GM19023 (cell line): ENCODE measurements around the gene KRTAP10-3.

Experiments used
- ATAC-seq: cut with Tn5 transposase; IDR thresholded peaks from one replicate; pipeline ENCODE4 v1.9.1; 2021; ENCODE audit warnings: mild to moderate bottlenecking, moderate library complexity; ENCODE audit not compliant: unreplicated experiment

Gene KRTAP10-3

DNA sequence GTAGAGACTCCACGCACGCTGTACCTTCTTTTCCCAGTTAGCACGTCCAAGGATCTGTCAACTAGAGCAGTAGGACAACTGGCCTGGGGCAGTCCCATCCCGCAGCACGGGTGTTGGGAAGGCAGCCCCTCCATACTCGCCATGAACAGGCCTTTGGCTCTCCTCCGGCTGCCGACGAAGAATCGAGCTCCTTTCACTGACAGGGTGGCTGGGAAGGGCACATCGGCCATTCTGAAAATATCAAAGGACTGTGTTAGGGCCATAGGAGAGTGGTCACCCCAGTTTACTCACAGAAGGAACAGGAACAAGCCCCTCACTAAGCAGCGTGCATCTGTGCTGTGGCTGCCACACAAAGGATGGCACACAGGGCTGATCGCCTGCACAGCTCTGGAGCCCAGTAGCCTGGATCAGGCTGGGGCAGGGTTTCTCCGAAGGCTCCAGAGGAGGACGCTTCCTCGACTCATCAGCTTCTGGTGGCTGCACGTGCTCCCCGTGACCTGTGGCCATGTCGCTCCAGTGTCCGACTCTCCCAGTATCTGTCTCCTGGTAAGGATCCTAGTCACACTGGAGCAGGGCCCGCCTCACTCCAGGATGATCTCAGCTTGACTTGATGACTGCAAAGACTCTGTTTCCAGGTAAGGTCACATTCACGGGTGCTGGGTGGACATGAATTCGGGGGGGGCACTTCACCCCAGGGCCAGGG lies 27.5 kb downstream of the KRTAP10-3 start:
- no peak for ATAC-seq

DNA sequence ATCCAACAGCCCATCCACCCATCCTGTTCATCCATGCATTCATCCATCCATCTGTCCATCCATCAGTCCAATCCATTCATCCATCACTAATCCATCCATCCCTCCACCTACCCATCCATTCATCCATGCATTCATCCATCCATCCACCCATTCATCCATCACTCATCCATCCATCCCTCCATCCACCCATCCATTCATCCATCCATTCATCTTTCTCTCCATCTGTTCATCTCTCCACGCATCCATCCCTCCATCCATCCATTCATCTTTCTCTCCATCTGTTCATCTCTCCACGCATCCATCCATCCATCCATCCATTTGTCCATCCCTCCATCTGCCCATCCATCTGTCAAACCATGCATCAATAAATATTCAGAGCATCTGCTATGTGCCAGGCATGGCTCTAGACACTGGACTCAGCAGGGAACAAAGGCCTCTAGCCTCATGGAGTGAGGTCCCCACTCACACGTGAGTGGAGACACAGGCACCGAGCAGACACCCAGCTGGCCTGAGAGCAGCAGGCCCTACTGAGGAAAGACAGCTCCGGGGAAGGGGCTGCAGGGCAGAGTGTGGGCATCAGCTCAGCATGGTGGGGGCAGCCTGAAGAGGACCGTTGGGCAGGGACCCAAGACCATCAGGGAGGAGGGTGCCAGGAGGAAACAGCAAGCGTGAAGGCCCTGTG lies 28.2 kb downstream of the KRTAP10-3 start:
- ATAC-seq = no peak

DNA sequence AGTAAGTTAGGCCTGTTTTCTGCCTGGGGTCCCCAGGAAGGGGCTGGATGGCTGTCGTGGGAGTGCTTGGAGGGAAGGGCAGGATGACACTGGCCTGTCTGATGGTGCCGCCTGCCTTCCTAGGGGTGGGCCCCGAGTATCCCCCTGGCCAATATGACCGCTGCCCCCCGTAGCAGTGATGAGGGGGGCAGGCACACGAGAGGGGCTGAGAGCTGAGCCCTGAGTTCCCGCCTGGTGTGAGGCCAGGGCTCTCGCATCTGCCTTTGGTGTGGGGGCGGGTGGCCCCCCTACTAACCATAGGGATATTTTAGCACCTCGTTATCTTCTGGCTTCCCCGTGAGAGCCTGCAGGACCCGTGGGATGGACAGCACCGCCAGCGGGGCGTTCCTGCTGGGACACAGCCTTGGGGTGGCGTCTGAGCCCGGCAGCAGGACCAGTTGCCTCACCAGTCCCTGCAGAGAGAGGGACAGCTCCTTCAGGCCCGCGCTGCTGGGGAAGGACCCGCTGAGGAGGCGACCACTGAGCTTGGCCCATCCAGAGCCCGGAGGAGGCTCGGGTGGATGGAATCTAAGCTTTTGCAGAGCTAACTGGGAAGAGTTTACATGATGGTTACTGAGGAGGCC lies 29.0 kb downstream of the KRTAP10-3 start:
- no peak for ATAC-seq

DNA sequence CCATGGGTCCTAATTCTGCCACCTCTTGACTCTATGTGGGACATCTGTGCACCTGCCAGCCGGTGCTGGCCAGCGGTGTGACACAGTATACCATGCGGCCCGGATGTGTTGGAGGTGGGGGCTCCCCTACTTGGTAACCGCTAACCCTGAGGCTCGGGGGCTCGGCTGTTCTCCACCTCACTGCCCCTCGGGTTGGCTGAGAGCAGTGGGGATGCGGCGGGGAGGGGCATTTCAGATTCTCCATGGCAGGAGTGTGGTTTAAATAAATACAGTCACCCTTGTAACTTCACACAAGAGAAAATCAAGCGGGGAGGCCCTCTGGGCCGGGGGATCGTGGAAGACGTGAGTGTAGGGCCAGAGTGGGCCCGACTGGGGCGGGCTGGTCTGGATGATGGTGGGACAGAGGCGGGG lies 29.6 kb downstream of the KRTAP10-3 start:
- no peak for ATAC-seq

DNA sequence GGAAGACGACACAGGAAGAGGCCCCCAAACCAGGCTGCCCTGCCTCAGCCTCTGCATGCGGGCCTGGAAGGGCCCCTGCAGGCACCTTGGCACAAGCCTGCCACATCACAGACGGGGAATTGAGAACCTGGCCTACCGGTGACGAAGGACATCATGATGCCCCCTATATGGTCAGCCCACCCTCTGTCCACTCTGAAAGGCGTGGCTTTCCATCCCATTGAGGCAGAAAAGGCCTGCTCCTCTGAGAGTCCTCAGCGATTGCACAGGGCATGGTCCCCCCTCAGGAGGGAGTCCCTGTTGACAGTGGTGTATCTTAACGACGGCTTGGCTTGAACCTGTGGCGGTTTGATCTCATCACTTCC lies 30.0 kb downstream of the KRTAP10-3 start:
- no peak for ATAC-seq

DNA sequence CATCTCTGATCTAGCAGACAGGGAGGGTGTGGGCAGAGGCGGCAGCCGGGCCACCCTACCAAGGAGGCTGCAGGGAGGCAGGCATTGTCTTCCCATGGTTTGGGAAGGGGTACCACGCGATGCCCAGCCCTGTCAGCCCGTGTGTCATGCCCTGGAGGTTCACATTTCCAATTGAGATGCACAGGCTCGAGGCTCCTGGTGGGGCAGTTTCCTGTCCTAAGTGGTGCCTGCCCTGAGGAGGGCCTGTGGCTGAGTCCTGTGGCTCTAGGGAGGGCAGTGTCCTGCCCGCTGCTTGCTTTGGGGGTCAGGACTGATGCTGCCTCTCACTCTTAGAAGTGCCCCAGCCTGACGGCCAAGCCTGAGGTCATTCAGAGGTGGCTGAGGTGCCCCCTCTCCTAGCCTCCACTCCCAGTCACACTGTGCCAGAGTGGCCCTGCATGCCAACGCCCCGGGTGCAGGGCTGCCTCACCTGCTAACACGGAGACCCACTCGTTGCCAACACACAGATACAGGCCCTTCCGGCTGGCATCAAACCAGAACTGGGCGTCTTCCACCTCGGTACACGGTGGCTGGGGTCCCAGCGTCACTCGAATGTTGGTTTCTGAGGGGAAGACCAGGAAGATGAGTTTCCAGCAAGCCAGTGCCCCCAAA lies 30.5 kb downstream of the KRTAP10-3 start:
- ATAC-seq = no peak

DNA sequence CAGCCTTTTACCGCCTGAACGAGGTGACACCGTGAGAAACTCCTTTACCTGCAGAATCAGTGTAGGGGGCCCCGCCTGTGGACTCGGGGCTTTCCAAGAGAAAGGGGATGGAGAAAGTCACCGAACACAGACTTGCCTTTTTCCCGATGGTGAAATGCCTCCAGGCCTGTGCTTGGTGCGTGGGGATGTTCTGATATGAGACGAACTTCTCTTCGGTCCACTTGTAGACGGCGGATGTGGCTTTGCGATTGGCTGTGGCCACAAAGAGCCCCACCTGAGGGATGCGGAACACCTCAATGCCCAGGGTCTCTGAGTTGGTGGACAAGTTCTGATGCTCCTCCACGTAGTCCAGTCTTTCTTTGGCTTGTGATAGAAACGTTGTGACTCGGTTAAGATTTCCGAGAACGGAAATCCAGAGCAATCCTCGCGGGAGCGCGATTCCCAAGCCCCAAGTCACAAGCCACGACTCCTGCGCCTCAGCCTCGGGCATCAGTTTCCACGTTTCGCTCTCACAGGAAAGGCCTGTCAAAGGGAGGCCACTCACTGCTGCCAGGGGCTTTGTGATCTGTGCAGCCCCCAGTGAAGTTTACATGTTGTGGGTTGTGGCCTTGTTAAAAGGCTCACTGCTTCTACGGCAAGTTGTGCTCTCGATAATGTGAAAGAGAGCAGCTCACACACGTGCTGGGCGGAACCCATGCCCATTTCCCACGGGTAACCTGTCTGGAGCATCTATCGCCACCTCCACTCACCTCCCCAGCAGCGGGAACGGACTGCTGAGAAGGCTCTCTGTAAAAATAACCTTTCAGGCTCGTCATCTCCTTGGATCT lies 31.2 kb downstream of the KRTAP10-3 start:
- ATAC-seq = no peak

DNA sequence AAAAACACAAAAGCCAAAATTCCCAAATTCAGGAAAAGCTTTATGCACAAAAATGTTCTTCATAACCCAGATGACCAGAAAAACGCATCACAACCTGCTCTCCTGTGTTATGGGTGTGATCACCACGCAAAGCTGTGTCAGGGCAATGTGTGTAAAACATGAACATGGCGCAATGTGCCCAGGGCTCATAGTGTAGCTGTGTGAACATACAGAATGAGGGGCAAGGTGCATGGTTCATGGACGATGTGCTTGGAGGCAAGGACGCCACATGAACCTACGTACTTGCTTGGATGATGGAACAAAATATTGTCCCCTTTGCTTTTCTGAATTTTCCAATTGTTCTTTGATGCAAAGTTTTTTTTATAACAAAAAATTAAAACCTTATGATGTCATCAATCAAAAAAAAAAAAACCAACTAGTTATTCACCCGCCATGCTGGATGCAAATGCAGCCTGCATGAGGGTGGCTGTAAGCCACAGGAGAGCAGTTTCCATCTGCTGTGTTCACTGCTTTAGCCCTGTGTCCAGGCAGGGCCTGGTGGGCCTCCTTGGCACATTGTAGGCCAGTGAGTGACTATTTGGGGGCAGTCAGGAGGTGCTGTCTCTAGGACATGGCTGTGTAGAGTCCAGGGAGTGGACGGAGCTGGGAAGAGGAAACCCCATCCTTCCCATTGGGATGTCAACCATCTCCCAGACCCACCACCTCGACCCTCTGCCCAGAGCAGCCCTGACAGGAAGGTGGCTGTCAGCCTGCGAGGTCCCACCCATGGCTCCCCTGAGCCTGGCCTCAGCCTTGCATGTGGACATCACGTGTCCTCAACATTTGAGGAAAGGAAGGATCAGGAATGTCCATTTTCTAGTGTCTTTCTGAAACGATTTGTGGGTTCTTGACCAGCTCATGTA lies 32.2 kb downstream of the KRTAP10-3 start:
- no peak for ATAC-seq

DNA sequence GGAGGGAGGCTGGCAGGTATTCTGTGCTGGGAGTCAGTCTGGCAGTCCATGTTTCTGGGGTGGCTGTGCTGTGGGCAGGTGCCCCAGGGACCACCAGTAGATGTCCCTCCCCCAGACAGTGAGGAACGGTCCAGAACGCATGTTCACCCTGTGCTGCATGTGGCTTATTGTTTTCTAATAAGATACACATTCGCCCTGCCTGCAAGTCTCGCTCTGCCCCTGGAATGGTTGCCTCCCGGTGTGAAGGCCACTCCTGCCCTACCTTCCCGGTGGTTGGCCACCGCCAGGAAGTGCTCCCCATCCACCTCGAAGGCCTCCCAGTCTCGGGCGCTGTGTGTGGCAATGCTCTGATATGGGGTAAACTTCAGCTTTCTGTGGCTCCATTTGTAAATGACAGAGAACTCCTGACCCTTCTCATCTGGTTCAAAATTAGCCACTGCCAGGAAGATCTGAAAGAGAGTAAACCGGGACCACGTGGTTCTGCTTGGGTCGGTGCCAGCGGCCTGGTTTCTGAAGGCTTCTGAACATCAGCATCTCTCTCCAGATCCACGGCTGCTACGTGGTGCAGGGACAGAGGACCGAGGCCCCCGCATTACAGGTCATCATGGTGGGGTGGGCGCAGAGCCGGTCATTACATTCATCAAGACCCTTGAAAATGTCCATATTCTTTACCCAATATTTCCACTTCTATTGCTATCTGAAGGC lies 33.1 kb downstream of the KRTAP10-3 start:
- ATAC-seq = no peak

DNA sequence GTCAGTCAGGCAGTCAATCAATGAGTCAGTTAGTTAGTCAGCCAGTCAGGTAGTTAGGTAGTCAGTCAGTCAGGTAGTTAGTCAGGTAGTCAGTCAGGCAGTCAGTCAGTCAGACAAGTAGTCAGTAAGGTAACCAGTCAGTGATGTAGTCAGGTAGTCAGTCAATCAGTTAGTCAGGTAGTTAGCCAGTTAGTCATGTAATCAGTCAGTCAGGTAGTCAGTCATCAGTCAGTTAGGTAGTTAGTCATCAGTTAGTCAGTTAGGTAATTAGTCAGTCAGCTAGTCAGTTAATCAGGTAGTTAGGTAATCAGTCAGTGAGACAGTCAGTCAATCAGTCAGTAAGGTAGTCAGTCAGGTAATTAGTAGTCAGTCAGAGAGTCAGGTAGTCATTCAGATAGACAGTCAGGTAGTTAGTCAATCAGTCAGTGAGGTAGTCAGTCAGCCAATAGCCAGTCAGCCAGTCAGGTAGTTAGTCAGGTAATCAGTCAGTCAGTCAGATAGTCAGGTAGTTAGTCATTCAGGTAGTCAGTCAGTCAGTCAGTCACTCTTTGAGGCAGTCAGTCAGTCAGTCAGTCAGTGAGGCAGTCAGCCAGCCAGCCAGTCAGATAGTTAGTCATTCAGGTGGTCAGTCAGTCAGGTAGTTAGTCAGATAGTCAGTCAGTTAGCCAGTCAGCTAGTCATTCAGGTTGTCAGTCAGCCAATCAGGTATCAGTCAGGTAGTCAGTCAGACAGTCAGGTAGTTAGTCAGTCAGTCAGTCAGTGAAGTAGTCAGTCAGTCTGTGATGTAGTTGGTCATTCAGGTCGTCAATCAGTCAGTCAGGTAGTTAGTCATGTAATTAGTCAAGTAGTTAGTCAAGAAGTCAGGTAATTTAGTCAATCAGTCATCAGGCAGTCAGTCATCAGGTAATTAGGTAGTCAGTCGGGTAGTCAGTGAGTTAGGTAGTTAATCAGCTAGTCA lies 33.9 kb downstream of the KRTAP10-3 start:
- ATAC-seq = no peak

DNA sequence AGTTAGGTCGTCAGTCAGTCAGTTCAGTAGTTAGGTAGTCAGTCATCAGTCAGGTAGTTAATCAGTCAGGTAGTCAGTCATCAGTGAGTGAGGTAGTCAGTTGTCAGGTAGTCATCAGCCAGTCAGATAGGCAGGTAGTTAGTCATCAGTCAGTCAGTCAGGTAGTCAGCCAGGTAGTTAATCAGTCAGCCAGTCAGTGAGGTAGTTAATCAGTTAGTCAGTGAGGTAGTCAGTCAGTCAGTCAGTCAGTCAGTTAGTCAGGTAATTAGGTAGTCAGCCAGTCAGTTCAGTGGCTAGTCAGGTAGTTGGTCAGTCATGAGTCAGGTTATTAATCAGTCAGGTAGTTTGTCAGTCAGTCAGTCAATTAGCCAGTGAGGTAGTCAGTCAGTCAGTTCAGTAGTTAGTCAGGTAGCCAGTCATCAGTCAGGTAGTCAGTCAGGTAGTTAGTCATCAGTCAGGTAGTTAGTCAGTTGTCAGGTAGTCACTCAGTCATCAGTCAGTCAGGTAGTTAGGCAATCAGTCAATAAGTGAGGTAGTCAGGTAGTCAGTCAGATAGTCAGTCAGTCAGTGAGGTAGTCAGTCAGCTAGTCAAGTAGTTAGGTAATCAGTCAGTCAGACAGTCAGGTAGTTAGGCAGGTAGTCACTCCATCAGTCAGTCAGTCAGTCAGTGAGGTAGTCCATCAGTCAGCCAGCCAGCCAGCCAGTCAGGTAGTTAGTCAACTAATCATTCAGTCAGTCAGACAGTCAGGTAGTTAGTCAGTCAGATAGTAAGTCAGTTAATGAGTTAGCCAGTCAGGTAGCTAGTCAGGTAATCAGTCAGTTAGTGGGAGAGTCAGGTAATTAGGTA lies 34.8 kb downstream of the KRTAP10-3 start:
- no peak for ATAC-seq

DNA sequence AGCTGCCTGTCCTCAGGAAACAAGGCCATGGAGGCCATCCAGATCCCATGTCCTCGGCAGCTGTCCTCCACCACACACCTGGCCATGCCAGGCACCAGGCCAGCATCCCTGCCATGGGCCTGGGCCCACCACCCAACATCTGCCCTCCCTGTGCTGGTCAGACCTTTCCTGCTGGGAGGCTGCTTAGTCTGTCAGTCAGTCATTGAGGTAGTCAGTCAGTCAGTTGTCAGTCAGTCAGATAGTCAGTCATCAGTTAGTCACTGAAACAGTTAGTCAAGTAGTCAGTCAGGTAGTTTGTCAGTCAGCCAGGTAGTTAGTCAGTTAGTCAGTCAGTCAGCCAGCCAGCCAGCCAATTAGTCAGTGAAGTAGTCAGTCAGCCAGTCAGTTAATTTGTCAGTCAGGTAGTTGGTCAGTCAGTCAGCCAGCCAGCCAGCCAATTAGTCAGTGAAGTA lies 35.8 kb downstream of the KRTAP10-3 start:
- ATAC-seq = no peak

DNA sequence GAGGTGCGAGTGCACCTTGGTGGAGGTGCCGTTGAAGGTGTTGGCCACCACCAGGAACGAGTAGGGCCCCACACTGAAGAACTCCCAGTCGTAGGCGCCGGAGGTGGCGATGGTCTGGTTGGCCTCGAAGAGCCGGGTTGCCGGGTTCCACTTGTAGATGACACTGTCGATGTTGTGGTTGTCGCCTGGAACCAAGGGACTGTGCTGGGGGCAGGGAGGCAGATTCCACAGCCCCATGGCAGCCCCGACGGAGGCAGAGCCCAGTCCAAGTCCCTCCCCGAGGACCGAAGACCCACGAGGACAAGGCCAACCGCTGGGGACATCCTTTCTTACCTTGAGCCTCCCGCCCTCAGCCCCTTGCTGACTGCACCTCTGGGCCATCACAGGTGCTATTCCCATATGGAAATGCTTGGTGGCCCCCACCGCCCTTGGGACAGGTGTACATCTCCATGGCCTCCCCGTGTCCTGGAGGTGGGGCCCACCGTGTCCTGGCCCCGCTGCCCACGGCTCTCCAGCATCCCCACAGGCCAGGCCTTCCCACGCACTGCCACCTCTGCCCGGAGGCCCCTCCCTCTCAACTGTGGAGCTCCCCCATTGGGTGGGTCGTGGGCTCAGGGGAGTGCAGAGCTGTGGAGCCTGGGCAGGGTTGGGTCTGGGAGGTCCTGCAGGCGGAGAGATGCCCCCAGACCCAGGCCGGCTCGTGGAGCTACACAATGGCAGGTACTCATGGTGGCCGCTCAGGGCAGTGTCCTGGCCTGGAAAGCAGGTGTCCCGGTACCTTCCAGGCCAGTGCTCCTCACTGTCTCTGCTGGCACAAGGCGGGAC lies 36.5 kb downstream of the KRTAP10-3 start:
- no peak for ATAC-seq

DNA sequence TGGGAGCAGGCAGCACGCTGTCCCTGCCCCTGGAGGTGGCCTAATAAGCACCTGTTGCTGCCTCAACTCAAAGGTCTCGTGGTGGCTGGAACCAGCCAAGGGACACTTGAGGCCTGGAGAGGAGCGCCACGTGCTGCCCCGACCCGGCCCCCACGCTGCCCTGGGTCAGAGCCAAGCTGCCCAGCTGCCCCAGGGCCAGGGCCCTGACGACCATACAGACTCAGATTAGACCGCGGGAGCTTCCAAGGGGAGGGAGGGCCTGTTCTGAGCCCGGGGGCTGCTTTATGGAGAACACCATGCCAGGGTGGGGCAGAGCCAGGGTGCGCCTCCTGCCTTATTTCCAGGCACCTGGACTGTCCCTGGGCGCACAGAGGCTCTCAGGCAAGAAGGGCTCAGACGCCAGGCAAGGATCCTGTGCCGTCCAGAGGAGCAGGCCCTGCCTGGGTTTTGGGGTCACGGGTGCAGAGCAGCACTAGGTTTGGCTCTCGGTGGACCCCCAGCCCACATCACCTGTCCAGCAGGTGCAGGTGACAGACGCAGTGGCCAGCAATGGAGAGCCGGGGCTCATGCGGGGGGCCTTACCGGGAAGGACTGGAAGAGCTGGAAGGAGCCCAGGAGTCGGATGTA lies 37.2 kb downstream of the KRTAP10-3 start:
- ATAC-seq = no peak

DNA sequence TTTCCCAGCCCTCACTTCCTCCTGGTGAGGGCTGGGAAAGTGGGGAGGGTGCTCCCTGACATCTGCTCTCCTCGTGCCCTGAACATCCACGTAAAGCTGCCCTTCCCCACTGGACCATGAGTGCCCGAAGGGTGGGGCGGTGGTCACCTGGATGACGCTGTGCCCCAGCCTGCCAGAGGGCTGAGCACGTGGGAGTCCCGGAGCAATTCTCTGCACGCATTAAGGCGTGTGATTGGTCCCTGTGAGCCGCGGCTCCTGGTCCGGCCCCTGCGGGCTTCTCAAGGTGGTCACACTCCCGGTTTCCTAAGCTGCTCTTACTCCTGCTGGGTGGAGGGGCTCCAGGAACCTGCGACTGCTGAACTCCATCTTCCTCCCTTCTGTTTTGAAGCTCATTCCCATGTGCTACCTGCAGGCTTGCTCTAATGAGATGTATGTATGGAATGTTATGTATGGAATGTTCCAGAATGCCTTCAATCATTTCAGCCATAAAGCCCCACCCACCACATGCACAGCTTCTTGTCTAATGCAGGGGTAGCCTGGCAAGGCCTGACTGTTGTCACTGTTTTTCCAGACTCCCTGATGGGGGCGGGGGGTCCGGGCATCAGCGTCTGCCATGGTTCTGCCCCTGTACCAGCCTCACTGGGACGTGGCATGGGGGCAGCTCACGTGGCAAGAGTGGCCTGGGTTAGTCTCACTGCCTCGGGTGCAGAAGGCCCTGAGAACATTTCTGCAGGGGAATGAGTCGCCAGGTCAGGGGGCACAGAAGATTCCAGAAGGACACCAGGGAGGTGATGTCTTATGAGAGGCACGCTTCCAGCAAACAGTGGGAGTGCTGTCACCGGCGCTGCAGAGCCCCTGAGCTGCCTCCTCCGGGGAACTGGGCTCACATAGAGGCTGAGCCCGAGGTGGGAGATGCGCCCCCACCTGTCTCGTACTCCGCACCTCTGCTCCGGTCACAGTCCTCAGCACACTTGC lies 38.0 kb downstream of the KRTAP10-3 start:
- ATAC-seq = no peak
